Iris pigment epithelial cell (primary cell): ENCODE measurements around the gene KRT72.
A peak's percentile ranks its signal among the peaks of the same experiment; 100 is the strongest.
"Not testable (repeated sequence)": the region's sequence is repeated elsewhere in the genome, so short reads cannot be mapped to it uniquely, and the experiment has no call there.

Source experiments
- DNase-seq: peaks from one replicate; pipeline ENCODE4 v3.0.0-alpha.2; 2011; ENCODE audit warnings: low read depth

The KRT72 gene

DNA sequence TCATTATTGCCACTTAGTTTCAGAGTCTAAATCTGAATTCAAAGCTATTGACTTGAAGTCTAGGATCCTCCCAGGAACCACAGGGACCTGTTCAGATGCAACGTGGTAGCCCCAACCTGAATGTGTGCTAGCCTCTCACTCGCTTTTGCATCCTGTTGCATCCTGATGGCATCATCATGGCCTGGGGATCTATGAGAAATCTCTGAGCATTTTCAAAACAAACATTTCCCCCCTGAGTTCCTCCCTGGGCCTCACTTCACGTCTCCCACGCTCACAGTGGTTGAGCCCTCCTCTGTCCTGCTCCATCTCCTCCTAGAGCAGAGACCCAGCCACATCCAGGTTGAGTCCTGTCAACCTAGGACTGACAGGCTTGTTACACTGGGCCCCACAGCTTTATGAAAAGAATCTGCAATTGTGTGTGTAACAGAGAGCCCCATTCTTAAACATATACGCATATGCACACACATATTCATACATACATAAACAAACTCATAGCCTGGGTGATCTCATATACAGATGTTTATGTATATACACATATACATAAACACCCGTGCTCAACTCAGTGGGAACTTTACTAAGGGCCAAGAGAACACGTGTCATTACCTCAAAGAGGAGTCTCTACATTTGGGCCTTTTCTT is 5.4 kb upstream of the KRT72 start:
- no peak for DNase-seq

DNA sequence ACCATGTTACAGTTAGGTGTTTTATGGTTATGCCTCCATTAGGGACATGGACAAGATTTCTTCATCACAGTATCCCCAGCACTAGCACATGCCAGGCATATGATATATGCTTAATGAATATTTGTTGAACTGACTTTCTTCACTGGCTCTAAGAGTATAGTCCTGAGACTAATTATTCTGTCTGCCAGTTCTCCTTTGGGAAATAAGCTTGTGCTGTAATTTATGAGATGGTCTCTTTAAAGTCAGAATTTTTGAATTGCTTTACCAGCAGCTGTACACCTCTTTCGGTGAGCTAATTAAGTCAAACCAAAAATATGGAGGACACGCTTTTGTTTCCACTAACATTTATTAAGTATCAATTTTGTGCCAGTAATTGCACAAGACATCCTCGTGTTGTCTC is 4.8 kb upstream of the KRT72 start:
- no peak for DNase-seq

DNA sequence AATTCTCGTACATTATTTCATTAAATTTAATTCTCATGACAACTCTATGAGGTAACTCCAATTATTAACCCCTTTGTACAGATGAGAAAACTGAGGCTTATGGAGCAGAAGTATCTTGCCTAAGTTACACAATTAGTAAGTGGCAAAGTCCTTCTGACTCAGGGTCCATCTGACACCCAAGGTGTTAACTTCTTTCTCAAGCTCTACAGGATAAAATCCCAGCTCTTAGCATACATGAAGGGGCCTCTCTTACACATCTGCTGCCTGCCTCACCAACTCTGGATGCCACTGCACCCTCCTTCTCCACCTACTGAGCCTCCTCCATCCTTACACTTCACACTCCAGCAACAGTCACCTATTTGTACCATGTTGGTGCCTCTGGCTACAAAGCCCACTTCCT is 4.3 kb upstream of the KRT72 start:
- no peak for DNase-seq

DNA sequence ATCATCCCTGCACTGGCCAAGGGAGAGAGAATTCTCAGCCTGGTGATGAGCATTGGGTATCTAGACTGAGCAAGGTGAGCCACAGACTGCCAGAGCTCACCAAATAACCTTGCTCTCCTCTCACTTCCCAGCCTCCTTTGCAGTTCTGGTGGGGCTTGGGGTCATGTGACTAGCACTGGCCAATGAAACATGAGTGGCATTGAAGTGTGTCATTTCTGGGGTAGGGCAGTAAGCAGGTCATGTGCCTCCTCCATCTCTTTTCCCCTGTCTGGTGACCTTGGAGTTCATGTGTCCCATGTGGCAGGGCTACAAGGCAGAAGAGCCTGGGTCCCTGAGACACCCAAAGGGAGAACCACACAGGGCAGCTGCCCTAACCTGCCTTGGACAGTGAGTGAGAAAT is 3.6 kb upstream of the KRT72 start:
- DNase-seq, result no peak

DNA sequence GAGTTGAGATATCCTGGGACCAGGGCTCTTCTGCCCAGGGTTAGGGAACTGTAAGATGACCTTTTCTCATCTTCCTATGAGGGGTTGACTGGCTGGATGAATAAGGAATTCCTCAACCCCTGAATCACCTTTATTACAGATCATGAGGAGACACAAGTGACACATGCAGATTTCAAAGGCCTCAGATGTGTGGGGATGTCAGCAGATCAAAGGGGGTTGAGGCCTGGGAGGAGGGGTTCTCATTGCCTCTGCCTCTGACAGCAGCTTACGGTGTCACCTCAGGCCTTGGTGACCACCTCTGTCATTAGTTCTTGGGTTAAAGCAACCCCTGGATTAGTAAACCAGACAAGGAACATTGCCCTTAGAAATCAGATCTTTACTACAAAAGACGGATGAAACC is 2.1 kb upstream of the KRT72 start:
- no peak for DNase-seq

DNA sequence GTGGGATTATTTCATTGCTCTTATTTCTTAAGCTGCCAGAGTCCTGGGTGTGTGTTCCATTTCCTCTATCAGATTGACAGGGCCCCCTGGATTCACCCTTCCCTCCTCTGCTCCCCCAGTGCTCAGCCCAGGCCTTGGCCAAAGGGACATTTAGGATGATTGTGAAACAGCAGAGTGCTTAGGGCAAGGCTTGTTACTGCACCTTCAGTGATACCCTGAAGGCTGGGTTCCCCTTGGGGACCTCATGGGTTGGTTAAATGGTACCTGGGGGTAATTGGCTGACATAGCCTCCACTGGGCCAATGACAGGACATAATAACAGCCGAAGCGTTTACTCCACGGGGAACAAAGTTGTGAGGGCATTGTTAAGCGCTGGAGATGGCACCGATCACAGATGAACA is 1.3 kb upstream of the KRT72 start:
- DNase-seq, result no peak

DNA sequence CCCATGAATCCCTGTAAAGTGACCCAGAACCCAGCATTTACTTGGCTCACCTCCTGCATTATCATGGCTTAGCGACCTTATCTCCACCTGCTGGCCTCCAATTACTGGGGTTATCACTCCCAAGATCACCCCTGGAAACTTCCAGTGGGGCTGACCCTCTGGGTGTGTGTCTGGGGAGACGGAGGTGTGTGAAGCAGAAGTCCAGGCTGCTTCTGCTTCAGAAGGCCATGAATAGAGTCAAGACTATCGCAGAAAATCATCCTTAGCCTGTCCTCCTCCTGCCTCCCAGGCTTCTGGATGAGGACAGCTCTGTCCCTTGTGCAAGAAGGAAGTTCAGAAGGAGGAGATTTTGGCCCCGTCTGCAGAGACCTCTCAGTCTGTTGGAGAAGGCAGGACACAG is 408 bp upstream of the KRT72 start:
- no peak for DNase-seq

DNA sequence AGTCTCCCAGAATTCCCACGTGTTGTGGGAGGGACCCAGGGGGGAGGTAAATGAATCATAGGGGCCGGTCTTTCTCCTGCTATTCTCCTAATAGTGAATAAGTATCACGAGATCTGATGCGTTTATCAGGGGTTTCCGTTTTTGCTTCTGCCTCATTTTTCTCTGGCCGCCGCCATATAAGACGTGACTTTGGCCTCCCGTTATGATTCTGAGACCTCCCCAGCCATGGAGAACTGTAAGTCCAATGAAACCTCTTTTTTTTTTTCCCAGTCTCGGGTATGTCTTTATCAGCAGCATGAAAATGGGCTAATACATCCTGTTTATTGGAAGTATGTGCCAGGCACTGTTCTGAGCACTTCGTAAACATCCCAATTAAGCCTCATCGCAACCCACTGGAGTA is 788 bp downstream of the KRT72 start:
- no peak for DNase-seq

DNA sequence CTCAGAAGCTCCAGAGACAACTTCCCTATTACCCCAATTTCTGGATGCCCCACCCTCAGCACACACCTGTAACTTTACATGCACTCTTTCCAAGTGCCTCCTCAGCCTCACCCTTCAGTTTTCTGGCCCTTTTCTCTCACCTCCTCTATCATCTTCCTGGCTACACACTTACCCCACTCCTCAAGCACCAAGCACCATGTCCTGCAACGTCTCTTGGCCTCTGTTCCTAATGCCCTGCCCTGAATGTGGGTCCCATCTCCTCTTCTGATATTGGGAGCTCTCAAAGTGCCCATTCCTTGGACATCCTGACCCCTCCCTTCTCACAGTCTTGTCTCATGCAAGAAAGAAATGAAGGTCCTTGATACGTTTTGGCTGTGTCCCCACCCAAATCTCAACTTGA is 1.2 kb downstream of the KRT72 start:
- no peak for DNase-seq

DNA sequence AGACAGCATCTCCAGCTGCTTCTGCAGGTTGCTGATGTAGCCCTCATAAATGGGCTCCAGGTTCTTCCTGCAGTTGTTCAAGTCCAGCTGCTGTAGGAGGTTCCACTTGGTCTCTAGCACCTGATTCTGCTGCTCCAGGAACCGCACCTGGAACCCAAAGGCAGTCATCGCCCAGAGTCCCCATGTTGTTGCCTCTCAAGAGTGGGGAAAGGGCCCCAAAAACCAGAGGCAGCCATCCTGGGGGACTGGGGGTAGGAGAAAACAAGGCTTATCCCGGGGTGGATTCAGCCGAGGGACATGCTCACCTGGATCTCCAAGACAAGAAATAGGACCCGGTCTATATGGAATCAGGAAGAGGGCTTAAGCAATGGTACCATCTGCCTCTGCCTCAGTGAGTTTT is 2.3 kb downstream of the KRT72 start:
- no peak for DNase-seq

DNA sequence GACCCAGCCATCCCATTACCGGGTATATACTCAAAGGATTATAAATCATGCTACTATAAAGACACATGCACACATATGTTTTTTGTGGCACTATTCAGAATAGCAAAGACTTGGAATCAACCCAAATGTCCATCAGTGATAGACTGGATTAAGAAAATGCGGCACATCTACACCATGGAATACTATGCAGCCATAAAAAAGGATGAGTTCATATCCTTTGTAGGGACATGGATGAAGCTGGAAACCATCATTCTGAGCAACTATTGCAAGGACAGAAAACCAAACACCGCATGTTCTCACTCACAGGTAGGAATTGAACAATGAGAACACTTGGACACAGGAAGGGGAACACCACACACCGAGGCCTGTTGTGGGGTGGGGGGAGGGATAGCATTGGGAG is 7.0 kb downstream of the KRT72 start:
- not testable (repeated sequence) for DNase-seq

DNA sequence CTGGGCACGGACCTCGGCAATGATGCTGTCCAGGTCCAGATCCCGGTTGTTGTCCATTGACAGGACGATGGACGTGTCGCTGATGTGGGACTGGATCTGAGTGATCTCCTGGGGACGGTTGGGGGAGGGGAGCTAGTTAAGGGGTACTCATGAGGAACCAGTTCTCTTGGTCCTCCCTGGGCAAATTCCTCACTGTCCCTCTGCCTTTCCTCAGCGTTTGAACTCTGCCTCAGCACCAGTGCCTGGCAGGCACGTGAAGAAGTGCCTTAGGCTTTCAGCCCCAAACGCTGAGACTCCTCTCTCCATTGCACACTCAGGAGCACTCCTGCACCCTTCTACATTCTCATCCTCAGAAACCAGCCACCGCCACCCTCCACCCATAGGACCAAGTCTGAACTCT is 9.7 kb downstream of the KRT72 start:
- DNase-seq, result no peak

DNA sequence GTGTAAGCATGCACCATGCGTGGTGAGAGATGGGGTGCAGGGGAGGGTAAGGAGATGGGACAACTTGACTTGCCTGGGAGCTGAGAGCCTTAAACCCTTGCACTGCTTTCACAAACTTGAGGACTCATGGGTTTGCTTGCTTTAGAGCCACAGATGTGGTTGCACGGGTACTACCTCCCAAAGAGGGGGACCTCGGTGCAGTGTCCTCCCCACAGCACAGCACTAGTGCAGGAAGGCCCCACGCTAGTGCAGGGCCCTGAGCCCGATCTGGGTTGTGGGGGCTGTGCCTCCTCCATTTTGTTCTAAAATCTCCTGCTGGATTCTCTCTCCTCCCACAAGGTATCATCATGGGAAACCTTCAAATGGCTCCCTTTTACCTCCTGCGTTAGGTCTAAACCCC is 11.2 kb downstream of the KRT72 start:
- no peak for DNase-seq

DNA sequence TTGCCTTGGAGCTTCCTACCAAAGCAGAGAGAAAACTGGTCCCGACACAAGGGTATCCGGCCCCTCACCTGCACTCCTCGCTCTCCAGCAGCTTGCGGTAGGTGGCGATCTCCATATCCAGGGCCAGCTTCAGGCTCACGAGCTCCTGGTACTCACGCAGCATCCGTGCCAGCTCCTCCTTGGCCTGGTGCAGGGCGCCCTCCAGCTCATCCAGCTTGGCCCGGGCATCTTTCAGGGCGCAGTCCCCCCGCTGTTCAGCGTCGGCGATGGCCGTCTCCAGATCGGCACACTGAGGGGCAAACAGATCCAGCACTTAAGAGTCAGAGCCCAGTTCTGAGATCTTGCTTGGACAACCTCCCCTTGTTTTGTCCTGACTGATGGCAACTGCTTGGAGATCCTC is 13.7 kb downstream of the KRT72 start:
- no peak for DNase-seq

DNA sequence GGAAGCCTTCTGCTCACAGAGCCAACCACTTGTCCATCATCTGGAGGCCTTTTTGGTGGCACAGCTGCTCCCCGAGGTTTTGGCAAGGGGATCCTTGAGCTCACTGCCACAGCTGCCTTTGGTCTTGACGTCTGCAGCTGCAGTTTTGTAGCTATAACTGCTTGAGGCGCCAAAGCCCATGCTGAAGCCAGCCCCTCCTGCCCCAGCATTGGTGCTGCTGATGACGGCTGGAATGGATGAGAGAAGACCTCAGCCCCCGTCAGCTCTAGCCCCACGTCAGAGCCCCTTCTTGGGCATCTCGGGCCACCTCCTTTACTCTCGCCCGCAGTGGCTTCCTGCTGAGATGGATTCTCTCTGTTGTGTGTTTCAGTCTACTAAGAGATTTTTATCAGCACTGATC is 15.3 kb downstream of the KRT72 start:
- no peak for DNase-seq

DNA sequence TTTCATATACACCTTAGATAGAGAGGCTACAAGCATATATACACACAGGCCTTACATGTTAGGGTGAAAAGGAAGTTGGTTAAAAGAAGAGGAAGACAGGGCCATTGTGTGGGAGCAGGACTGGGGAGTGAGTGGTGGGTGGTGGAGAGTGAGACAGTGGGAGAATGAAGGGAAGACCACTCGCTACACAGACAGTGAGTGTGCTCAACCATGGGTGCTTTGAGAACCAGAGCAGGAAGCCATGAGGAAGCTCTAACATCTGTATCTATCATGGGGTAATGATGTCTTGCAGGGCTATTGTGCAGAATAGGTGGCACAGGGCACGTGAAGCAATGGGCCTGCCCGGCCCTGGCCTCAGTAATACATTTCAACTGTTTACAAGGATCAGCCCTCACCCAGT is 16.2 kb downstream of the KRT72 start:
- DNase-seq, result no peak

DNA sequence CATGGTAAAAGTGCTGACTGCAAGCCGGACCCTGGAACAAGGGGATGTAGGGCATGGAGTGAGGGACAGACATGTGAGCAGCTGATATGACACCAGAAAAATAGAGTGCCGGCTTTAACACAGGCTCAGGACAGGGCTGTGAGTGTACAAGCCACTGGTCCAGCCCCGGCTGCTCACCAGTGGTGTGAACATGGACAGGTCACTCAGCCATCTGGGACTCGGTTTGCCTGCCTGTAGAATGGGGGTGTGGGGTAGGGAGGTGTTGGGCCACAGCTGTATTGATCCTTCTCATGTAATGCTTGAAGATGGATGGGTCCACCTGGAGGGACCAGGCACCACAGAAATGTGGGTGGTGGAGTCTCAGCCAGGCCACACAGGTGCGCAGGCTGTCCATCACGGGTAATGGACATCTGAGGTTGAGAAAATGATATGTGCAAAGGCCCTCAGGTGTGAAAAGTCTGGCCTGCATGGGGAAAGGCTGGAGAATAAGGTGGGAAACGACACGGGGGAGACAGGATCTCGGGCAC is 17.0 kb downstream of the KRT72 start:
- DNase-seq, result no peak

DNA sequence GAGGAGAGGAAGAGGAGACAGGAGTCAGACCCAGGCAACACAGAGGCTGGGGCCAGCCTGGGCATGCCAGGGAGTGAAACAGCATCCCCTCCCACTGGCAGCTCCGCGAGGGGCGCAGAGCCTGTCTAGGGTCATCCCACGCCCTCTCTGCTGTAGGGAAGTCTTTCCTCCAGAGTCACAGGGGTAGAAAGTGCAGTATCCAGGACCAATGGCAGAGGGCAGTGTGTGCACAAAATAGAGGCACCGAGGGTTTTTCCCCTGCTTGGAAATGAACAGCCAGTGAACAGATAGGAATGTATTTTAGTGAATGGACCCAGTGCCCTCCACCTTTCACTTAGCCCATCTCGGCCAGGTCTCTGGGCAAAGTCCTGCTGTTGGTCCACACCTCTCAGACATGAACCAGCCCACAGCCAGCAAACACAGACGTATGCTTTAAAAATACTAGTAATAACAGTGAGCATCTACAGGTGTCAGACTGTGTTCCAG is 18.2 kb downstream of the KRT72 start:
- peak; percentile 47 for DNase-seq

DNA sequence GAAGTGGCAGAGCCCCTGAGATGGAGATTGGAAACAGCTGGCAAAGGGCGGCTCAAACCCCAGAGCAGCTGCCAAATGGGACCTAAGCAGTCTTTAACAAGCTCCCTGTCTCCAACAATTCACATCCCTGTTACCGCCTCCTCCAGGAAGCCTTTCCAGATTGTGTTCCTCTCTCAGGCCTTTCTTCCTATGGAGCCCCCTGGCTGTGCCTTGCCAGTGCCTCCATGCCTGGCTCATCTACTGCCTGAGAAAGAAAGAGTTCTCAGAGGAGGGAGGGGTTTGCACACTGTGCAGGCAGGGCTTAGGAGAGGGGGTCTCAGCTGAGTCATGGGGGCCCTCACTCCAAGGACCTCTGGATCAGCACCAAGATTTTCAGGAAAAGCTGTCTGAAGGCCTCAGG is 18.8 kb downstream of the KRT72 start:
- DNase-seq, result no peak

DNA sequence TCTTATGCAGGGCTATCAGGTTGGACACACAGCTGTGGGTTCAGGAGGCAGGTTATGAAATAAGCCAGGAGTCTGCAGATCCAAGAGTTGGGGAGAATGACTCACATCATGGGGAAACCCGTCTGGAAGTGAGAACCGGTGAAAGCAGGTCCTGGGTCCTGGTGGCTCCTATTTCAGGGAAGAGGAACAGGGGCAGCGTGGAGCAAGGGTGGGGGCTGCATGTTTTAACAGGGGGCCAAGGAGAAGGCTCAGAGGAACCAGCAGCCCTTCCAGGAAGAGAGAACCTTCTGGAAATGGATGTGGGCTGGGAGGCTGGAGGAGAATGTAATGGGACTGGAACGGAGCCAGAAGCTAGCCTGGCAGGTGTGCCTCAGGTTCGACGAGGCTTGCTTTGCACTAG is 19.8 kb downstream of the KRT72 start:
- DNase-seq, result peak; percentile 62

DNA sequence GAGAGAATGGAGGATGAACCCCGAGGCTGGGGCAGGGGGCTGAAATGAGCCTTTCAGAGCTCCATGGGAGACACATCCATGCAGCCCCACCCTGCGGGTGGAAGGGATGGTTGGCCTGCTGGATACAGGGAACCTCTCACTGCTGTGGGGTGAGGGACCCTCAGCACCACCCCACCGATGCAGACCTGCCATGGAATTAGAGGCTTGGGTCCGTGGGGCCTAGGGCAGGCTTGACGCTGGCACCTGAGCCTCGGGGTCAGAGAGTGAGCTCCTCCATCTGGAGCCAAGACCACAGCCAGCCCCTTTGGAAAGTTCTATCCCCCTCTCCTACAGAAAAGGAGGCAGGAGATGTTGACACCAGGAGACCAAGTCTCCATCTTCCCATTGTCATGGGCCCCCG is 20.2 kb downstream of the KRT72 start:
- DNase-seq, result no peak

DNA sequence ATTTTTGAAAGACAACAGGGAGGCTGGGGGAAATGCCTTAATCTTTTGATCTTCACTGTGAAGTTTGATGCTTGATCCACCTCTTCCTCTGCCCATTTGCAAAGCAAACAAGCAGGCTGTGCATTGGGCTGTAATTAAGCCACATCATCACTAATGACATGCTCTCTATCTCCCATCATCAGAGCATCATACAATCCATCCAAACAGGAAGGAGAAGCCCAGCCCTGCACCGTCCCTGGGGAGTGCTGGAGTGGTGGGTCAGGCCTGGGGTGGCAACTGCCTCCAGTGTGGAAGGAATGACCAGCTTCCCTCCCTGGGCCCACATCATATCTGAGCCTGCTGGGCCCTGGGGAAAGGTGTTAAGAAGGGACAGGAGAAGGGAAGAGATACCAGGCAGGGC is 20.8 kb downstream of the KRT72 start:
- DNase-seq, result no peak

DNA sequence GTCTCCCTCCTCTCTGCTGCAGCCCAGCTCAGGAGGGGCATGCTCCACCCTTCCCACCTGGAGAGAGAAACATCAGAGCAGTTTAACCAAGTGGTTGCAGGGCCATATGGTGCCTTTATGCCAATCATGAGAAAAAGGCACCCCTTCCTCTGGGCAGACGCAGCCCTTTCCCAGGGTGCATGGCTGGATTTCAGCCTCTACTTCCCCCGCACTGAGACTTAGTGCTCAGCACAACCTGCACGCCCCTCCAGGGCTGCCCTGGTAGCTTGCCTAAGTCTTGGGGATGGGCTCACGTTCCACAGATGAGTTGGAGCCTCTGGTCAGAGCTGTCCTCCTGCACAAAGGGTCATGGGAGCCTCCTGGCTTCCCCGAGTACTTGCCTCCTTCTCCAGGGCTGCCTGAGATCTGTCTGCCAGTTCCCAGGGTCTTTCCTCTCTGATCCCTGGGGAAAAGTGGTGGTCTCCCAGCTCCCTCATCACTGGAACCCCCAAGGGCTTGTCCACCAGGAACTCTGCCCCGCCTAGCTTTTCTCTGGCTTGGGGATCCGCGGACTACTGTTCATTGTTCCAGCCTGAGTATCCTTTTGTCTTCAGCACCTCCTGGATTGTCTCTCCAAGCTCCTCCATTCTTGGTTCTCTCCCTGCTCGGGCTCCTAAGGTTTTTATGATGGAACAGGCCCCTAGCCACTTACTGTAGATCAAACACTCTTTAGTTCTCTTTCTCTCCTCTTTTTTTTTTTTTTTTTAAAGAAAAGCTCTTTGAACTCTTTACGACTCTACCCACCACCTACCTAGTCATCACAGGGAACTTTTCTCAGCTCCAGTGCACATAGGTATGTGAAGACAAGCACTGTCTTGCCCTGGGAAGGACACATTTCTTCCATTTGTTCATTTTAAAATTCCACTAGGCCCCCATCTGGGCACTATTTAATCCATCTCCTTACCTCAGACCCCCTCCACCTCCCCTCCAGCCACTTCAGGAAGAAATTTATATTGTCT is 21.5 kb downstream of the KRT72 start:
- DNase-seq, result no peak
